Liver (tissue), 9 donors: Measurements from ENCODE around the gene RAB4A. TPM values are rescaled to one million over a fixed set of nuclear protein-coding genes. Genes with fewer than 3 reads are reported as not detected.

Source experiments
- DNase-seq: peaks from one replicate; pipeline ENCODE4 v3.0.0-alpha.2; 2017; ENCODE audit warnings: low spot score
- H3K27ac ChIP-seq, 2 donors: one replicate each; pipeline ENCODE4 v1.7.0; 2013; ENCODE audit warnings: inconsistent platforms in 2 of 2, low read length in 2 of 2, control low read depth in 1 of 2, low read depth in 1 of 2, mild to moderate bottlenecking in 1 of 2
- H3K27me3 ChIP-seq, 4 donors: one replicate each; pipeline versions ENCODE4 v1.6.1 to v1.7.0; 2013; ENCODE audit warnings: low read length in 3 of 4, inconsistent platforms in 1 of 4, mild to moderate bottlenecking in 1 of 4, moderate library complexity in 1 of 4; ENCODE audit not compliant: control insufficient read depth in 4 of 4, insufficient read depth in 4 of 4
- H3K36me3 ChIP-seq, 4 donors: one replicate each; pipeline versions ENCODE4 v1.6.1 to v1.7.0; 2013; ENCODE audit warnings: low read length in 3 of 4, mild to moderate bottlenecking in 3 of 4, low read depth in 1 of 4, moderate library complexity in 1 of 4; ENCODE audit not compliant: control insufficient read depth in 4 of 4, insufficient read depth in 3 of 4
- H3K4me1 ChIP-seq, 4 donors: one replicate each; pipeline versions ENCODE4 v1.6.1 to v1.7.0; 2013; ENCODE audit warnings: low read length in 3 of 4, mild to moderate bottlenecking in 3 of 4, moderate library complexity in 1 of 4; ENCODE audit not compliant: control insufficient read depth in 4 of 4, insufficient read depth in 4 of 4
- H3K4me3 ChIP-seq, 3 donors: one replicate each; pipeline versions ENCODE4 v1.6.1 to v1.7.0; 2013; ENCODE audit warnings: low read length in 3 of 3, control low read depth in 1 of 3, low read depth in 1 of 3, mild to moderate bottlenecking in 1 of 3
- H3K9ac ChIP-seq, 2 donors: one replicate each; pipeline ENCODE4 v1.7.0; 2013; ENCODE audit warnings: low read length in 2 of 2, mild to moderate bottlenecking in 2 of 2, moderate library complexity in 2 of 2, control low read depth in 1 of 2, low read depth in 1 of 2
- H3K9me3 ChIP-seq, 4 donors: one replicate each; pipeline versions ENCODE4 v1.6.1 to v1.7.0; 2013; ENCODE audit warnings: low read length in 3 of 4; ENCODE audit not compliant: control insufficient read depth in 4 of 4
- ATF3 ChIP-seq: IDR thresholded peaks from 2 replicates; pipeline ENCODE4 v1.6.1; 2016; ENCODE audit warnings: antibody characterized with exemption
- CTCF ChIP-seq: fragments of 150-350 bp; IDR thresholded peaks from 2 replicates; pipeline ENCODE4 v1.5.1; 2017; ENCODE audit warnings: improper control_type of control experiment, low read depth, low read length; ENCODE audit not compliant: missing input control
- EGR1 ChIP-seq, 2 donors: IDR thresholded peaks; 2 replicates each; pipeline ENCODE4 v1.6.1; 2016 to 2018; ENCODE audit warnings: antibody characterized with exemption in 2 of 2, low read depth in 2 of 2
- FOXA1 ChIP-seq: IDR thresholded peaks from 2 replicates; pipeline ENCODE4 v1.6.1; 2016; ENCODE audit warnings: antibody characterized with exemption
- FOXA2 ChIP-seq: IDR thresholded peaks from 2 replicates; pipeline ENCODE4 v1.6.1; 2016; ENCODE audit warnings: antibody characterized with exemption
- GABPA ChIP-seq, 2 donors: IDR thresholded peaks in 1 of 2; conservative IDR thresholded peaks in 1 of 2; 2 replicates each; pipeline ENCODE4 v1.6.1; 2016; ENCODE audit warnings: antibody characterized with exemption in 2 of 2, mild to moderate bottlenecking in 1 of 2, moderate library complexity in 1 of 2
- HNF4A ChIP-seq, 2 donors: conservative IDR thresholded peaks; 2 replicates each; pipeline ENCODE4 v1.6.1; 2016; ENCODE audit warnings: antibody characterized with exemption in 2 of 2, mild to moderate bottlenecking in 2 of 2
- HNF4G ChIP-seq: IDR thresholded peaks from 2 replicates; pipeline ENCODE4 v1.6.1; 2016; ENCODE audit warnings: antibody characterized with exemption
- JUND ChIP-seq, 2 donors: IDR thresholded peaks; 2 replicates each; pipeline ENCODE4 v1.6.1; 2016; ENCODE audit warnings: antibody characterized with exemption in 2 of 2
- MAX ChIP-seq: IDR thresholded peaks from 2 replicates; pipeline ENCODE4 v1.6.1; 2016; ENCODE audit warnings: antibody characterized with exemption
- NR2F2 ChIP-seq: IDR thresholded peaks from 2 replicates; pipeline ENCODE4 v1.6.1; 2016; ENCODE audit warnings: antibody characterized with exemption
- RAD21 ChIP-seq, 2 donors: IDR thresholded peaks; 2 replicates each; pipeline ENCODE4 v1.6.1; 2016; ENCODE audit warnings: antibody characterized with exemption in 2 of 2, mild to moderate bottlenecking in 2 of 2
- REST ChIP-seq: IDR thresholded peaks from 2 replicates; pipeline ENCODE4 v1.6.1; 2016; ENCODE audit warnings: antibody characterized with exemption, mild to moderate bottlenecking
- RXRA ChIP-seq, 2 donors: IDR thresholded peaks; 2 replicates each; pipeline ENCODE4 v1.6.1; 2017 to 2018; ENCODE audit warnings: antibody characterized with exemption in 2 of 2, mild to moderate bottlenecking in 1 of 2
- SP1 ChIP-seq: IDR thresholded peaks from 2 replicates; pipeline ENCODE4 v1.6.1; 2018; ENCODE audit warnings: antibody characterized with exemption, mild to moderate bottlenecking
- TAF1 ChIP-seq: conservative IDR thresholded peaks from 2 replicates; pipeline ENCODE4 v1.6.1; 2016; ENCODE audit warnings: antibody characterized with exemption, mild to moderate bottlenecking
- YY1 ChIP-seq: IDR thresholded peaks from 2 replicates; pipeline ENCODE4 v1.6.1; 2016; ENCODE audit warnings: antibody characterized with exemption, mild to moderate bottlenecking
- ZBTB33 ChIP-seq: IDR thresholded peaks from 2 replicates; pipeline ENCODE4 v1.6.1; 2016; ENCODE audit warnings: antibody characterized with exemption
- WGBS: extraction: QIAGEN DNeasy Blood & Tissue Kit; methylation state at CpG from one replicate; pipeline ENCODE4 v1.1.7; 2013; 5-methylcytosine and 5-hydroxymethylcytosine counted together
- polyA plus RNA-seq, 2 donors: library from polyadenylated mRNA; stranded (reverse) in 1 of 2; unstranded in 1 of 2; fragments of 200-250 nt in 1 of 2; fragments of >200 nt in 1 of 2; fragmentation: Nextera tagmentation in 1 of 2; extraction: Ambion mirVana in 1 of 2; gene quantifications; one replicate each; pipeline versions ENCODE4 v1.2.1 to v1.2.3, GENCODE V29; 2013 to 2015
- total RNA-seq, 2 donors: library from RNA; depleted of rRNA; stranded (reverse); fragments of >200 nt; gene quantifications; one replicate each; pipeline ENCODE4 v1.2.3, GENCODE V29; 2014
- donor health status: healthy.
- donor health status: healthy.
- donor health status: healthy.
- donor health status: healthy.
- donor health status: healthy.

The RAB4A gene
- total and polyA plus RNA-seq, 4 donors, result 16.5 to 51.9 (median 29.5) TPM

GRCh38 chr1:229225331-229225782 lies 45.6 kb upstream of the RAB4A start:
- Histone ChIP-seq H3K9ac (no peak overlapping the region), H3K36me3 (no peaks in the 10 kb centered on the region), H3K27ac (peak overlapping the region; percentile 15 to 19), H3K4me3 (no peak overlapping the region), H3K27me3 (no peaks in the 10 kb centered on the region), H3K9me3 (no peaks in the 10 kb centered on the region), H3K4me1 (peaks cover 3 to 48% (median 22%) of the 10 kb centered on the region in 4 donors)
- TF ChIP-seq FOXA2, result no peak
- peak; percentile 69 for TF ChIP-seq REST
- TF ChIP-seq JUND (IDR thresholded peaks at IDR 0.05), result no peak
- TF ChIP-seq EGR1 (IDR thresholded peaks at IDR 0.05; ENCODE audit: low read depth in 2 of 2), result no peak
- TF ChIP-seq GABPA (IDR thresholded peaks at IDR 0.05 in 1 of 2, conservative IDR thresholded peaks at IDR 0.05 in 1 of 2), result no peak
- peak; percentile 56 to 70 for TF ChIP-seq RXRA (IDR thresholded peaks at IDR 0.05)
- TF ChIP-seq YY1, result no peak
- TF ChIP-seq ATF3, result no peak
- no peak for TF ChIP-seq ZBTB33
- TF ChIP-seq MAX, result no peak
- peak; percentile 69 for TF ChIP-seq SP1
- TF ChIP-seq NR2F2, result no peak
- no peak for TF ChIP-seq CTCF
- TF ChIP-seq FOXA1, result no peak
- TF ChIP-seq TAF1, result no peak
- TF ChIP-seq HNF4A (conservative IDR thresholded peaks at IDR 0.05), result peak; percentile 52 to 63
- peak; percentile 21 for TF ChIP-seq HNF4G
- TF ChIP-seq RAD21 (IDR thresholded peaks at IDR 0.05), result peak; percentile 29 to 51
- 57% methylated on average over 7 of the region's 7 CpGs for WGBS
- DNase-seq, result no peak
